GM19193 (cell line): Measurements from ENCODE around the gene ZNF730.

Source experiments
- POLR2A ChIP-seq: IDR thresholded peaks from 4 replicates; pipeline ENCODE4 v1.6.1; 2011; ENCODE audit not compliant: insufficient read depth, insufficient read length; ENCODE audit errors: extremely low read depth

The ZNF730 gene

GRCh38 chr19:23116802-23117571 lies at the start of gene ZNF730:
Gene ZNF730, plus strand, starts transcription at chr19:23117025. Its CDS starts 149 bp downstream, at chr19:23117174.
- peak; percentile 17 for TF ChIP-seq POLR2A

- TF ChIP-seq POLR2A = no peak
These were observed 46.3 kb upstream of the ZNF730 start for GRCh38 chr19:23070353-23071146.

- no peak for TF ChIP-seq POLR2A
These were observed 45.7 kb upstream of the ZNF730 start for GRCh38 chr19:23071147-23071511.

- no peak for TF ChIP-seq POLR2A
These were observed 41.6 kb upstream of the ZNF730 start for GRCh38 chr19:23075031-23075733.

- no peak for TF ChIP-seq POLR2A
These were observed 23.0 kb upstream of the ZNF730 start for GRCh38 chr19:23093832-23094231.

- no peak for TF ChIP-seq POLR2A
These were observed 21.4 kb upstream of the ZNF730 start for GRCh38 chr19:23095418-23095817.

GRCh38 chr19:23098286-23098685 lies 18.5 kb upstream of the ZNF730 start:
- no peak for TF ChIP-seq POLR2A

- no peak for TF ChIP-seq POLR2A
These were observed 17.8 kb upstream of the ZNF730 start for GRCh38 chr19:23098988-23099387.

GRCh38 chr19:23099966-23100365 lies 16.9 kb upstream of the ZNF730 start:
- TF ChIP-seq POLR2A = no peak

- TF ChIP-seq POLR2A = no peak
These were observed 15.6 kb upstream of the ZNF730 start for GRCh38 chr19:23101241-23101640.

GRCh38 chr19:23118400-23118799 lies 1.6 kb downstream of the ZNF730 start:
- no peak for TF ChIP-seq POLR2A

GRCh38 chr19:23145617-23146415 lies 29.0 kb downstream of the ZNF730 start:
- TF ChIP-seq POLR2A = no peak

- no peak for TF ChIP-seq POLR2A
These were observed 43.9 kb downstream of the ZNF730 start for GRCh38 chr19:23160766-23161165.

- TF ChIP-seq POLR2A = no peak
These were observed 66.4 kb downstream of the ZNF730 start for GRCh38 chr19:23183251-23183650.

- no peak for TF ChIP-seq POLR2A
These were observed 73.5 kb downstream of the ZNF730 start for GRCh38 chr19:23190341-23190740.
